ENCODE measurements around the gene DENND4B.
"Not testable (repeated sequence)": the region's sequence is repeated elsewhere in the genome, so short reads cannot be mapped to it uniquely, and the experiment has no call there.

- not testable (repeated sequence) for TF ChIP-seq CTCF (conservative IDR thresholded peaks at IDR 0.05; ENCODE audit: low read depth, low read length); RFX5 (IDR thresholded peaks at IDR 0.05; ENCODE audit: low read depth, low read length); CEBPB (IDR thresholded peaks at IDR 0.05; ENCODE audit: low read depth, low read length); RAD21 (IDR thresholded peaks at IDR 0.05; ENCODE audit: low read length); CHD1 (IDR thresholded peaks at IDR 0.05; ENCODE audit: low read depth, low read length); POLR2A (IDR thresholded peaks at IDR 0.05; ENCODE audit: low read depth, low read length); MXI1 (IDR thresholded peaks at IDR 0.05; ENCODE audit: borderline replicate concordance, low read depth, low read length); ELK1 (IDR thresholded peaks at IDR 0.05; ENCODE audit: borderline replicate concordance, low read depth, low read length); USF2 (IDR thresholded peaks at IDR 0.05; ENCODE audit: low read depth, low read length); FOS (IDR thresholded peaks at IDR 0.05; ENCODE audit: low read depth, low read length); MAZ (IDR thresholded peaks at IDR 0.05; ENCODE audit: borderline replicate concordance, low read depth, low read length); RCOR1 (IDR thresholded peaks at IDR 0.05; ENCODE audit: insufficient replicate concordance, low read length); BHLHE40 (IDR thresholded peaks at IDR 0.05; ENCODE audit: low read depth, low read length)
Observed at GRCh38 chr1:153981735-153982134, 35.2 kb upstream of the DENND4B start.
